Astrocyte of the cerebellum (primary cell): Measurements from ENCODE around the gene MYO16.

Experiments
- DNase-seq: peaks from one replicate; pipeline ENCODE4 v3.0.0-alpha.2; 2011; ENCODE audit warnings: low read depth
- H3K4me3 ChIP-seq: 2 replicates; pipeline ENCODE4 v1.5.1; 2011; ENCODE audit warnings: mild to moderate bottlenecking, low read depth, low read length, moderate library complexity
- in situ Hi-C: cut with HindIII; loops from 2 replicates; pipeline ENCODE4 v1.10.0; 2017; ENCODE audit warnings: low sequenced_read_pairs
- TF ChIP-seq, protein P1 (sequence below): IDR thresholded peaks from 2 replicates; pipeline ENCODE4 v1.5.1; 2012; ENCODE audit warnings: low read length, low read depth, moderate library complexity, mild to moderate bottlenecking; ENCODE audit errors: missing control alignments

Gene MYO16

DNA sequence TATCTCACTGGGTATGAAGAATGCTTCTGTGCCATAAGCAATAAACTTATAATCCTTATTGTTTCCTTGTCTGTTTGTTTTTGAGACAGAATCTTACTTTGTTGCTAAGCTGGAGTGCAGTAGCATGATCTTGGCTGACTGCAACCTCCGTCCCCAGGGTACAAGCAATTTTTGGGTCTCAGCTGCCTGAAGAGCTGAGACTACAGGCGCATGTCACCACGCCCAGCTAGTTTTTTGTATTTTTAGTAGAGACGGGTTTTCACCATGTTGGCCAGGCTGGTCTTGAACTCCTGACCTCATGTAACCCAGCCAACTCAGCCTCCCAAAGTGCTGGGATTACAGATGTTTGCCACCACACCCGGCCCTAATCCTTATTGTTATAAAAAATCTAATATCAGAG, 112.5 kb downstream of the MYO16 start:
- in situ Hi-C loops, result no loop called here
- DNase-seq, result no peak
- TF ChIP-seq, protein P1, sequence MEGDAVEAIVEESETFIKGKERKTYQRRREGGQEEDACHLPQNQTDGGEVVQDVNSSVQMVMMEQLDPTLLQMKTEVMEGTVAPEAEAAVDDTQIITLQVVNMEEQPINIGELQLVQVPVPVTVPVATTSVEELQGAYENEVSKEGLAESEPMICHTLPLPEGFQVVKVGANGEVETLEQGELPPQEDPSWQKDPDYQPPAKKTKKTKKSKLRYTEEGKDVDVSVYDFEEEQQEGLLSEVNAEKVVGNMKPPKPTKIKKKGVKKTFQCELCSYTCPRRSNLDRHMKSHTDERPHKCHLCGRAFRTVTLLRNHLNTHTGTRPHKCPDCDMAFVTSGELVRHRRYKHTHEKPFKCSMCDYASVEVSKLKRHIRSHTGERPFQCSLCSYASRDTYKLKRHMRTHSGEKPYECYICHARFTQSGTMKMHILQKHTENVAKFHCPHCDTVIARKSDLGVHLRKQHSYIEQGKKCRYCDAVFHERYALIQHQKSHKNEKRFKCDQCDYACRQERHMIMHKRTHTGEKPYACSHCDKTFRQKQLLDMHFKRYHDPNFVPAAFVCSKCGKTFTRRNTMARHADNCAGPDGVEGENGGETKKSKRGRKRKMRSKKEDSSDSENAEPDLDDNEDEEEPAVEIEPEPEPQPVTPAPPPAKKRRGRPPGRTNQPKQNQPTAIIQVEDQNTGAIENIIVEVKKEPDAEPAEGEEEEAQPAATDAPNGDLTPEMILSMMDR, result no peak
- H3K4me3 ChIP-seq, result no peak overlapping the region

DNA sequence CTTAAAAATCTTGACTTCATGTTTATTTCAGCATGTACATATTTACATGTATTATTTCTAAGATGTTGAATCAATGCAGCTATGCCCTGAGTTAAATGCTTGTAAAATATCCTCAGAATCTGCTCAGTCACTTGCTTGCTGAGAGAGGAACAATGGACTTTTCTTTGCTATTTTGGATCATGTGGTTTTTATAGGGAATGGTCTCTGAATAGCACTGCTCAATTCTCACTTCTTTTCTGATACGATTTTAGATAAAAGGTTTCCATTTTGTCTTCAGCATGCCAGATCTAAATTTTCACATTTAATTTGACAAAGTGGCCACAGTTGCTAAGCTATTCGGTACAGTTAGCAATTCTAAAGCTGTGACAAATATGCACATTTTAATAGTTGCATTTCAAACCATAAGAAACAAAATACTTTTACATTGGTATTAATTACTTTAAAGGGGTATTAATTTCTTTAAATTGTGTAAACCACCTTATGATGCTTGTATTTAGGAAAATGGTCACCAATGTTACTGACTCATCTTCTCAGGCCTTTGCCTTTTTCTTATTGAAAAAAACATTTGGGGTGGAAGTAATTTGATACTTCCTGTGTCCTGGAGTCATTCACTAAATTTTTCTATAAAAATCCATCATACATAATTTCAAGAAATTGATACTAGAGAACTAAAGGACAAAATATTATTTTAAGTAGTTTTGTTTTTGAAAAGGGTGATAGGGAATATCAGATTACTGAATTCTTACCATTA, 113.5 kb downstream of the MYO16 start:
- TF ChIP-seq, protein P1, result no peak
- no peak for DNase-seq
- H3K4me3 ChIP-seq, result no peak overlapping the region
- in situ Hi-C loops, result no loop called here

GRCh38 chr13:108743522-108743921, 114.1 kb downstream of the MYO16 start:
- DNase-seq, result no peak
- in situ Hi-C loops, result no loop called here
- TF ChIP-seq, protein P1, result no peak
- H3K4me3 ChIP-seq, result no peak overlapping the region

DNA sequence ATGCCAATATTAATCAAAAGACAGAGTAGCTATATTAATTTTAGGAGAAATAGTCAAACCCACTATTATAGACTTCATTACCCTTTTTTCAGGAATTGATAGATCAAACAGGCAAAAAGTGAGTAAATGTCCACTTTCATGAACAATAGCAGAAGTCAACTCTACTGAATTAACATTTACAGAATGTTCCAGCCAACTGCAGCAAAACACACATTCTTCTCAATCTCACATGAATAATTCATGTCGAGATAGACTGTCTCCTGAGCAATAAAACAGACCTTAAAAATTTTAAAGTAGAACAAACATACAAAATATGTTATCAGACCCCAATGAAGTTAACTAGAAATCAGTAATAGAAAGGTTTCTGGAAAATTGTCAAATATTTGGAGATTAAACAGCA, 118.4 kb downstream of the MYO16 start:
- DNase-seq, result no peak
- in situ Hi-C loops, result no loop called here
- H3K4me3 ChIP-seq, result no peak overlapping the region
- TF ChIP-seq, protein P1, result no peak

DNA sequence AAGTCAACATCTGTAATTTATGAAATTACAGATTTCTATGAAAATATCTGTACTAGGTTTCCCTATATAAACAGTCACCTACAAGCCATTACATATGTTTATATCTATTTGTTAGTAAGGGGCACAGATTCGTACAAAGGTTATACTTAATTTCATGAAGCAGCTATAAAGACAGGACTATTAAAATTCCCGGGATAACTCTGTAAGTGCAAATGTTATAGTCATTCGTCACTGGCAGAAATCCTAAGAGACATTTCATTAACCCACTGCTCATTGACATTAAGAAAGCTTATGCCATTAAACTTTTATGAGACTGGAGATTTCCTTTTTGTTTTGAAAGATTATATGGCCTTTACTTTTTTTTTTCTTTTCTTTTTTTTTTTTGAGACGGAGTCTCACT, 122.9 kb downstream of the MYO16 start:
- no peak for DNase-seq
- no peak overlapping the region for H3K4me3 ChIP-seq
- in situ Hi-C loops, result no loop called here
- TF ChIP-seq, protein P1, result no peak

DNA sequence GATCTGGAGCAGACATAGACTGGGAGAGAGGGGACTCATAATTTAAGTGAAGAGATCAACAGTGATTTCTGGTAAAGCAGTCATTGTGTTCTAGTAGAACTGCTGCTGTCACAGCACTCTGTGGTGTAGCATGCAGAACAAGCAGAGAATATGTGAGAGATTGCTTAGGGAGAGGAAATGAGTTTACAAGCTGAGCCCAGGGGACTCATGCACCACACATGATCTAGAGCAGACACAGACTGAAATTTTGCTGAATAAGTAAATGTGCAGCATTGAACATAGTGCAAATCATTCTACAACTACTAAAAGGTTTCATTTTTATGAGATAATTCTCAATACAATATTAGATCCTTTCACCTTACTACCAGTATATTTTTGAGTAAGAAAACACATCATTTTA, 125.7 kb downstream of the MYO16 start:
- no peak for DNase-seq
- in situ Hi-C loops, result no loop called here
- TF ChIP-seq, protein P1, result no peak
- H3K4me3 ChIP-seq, result no peak overlapping the region
